Gastrocnemius medialis (tissue), 4 donors: ENCODE measurements around the gene CD27.

ENCODE experiments used
- POLR2A ChIP-seq, 2 donors: fragments of 450-650 bp; IDR thresholded peaks; one replicate each; pipeline ENCODE4 v1.6.1; 2017; ENCODE audit warnings: antibody characterized with exemption in 2 of 2, mild to moderate bottlenecking in 2 of 2, moderate library complexity in 2 of 2
- TF ChIP-seq, protein P1 (sequence below), 5 experiments: fragments of 450-650 bp in 3 of 5; fragments of 200-600 bp in 2 of 5; sonication (generic) in 2 of 5; IDR thresholded peaks in 4 of 5; conservative IDR thresholded peaks in 1 of 5; 1 replicate in 4 of 5; 2 replicates in 1 of 5; pipeline ENCODE4 v1.5.1; 2016 to 2019; ENCODE audit warnings: antibody characterized with exemption in 5 of 5, mild to moderate bottlenecking in 3 of 5, moderate library complexity in 3 of 5

DNA sequence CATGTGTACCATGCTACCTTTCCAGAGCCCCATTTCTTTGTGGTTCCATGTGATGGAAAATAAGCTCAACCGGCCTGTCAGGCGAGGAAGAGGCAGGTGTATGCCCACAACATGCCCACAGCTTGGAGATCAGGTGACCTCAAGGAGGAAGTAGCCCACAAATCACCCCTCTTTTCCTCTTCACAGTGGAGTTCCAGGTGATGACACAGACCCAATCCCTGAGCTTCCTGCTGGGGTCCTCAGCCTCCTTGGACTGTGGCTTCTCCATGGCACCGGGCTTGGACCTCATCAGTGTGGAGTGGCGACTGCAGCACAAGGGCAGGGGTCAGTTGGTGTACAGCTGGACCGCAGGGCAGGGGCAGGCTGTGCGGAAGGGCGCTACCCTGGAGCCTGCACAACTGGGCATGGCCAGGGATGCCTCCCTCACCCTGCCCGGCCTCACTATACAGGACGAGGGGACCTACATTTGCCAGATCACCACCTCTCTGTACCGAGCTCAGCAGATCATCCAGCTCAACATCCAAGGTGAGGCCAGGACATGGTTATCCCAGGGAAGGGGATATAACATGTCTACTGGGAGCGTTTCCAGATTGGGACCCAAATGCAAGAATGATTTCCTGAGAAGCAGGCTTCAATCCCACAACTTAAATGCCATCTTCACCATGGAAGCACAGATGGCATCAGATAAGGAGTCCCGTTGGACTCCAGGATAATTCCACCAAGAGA, 12.6 kb downstream of the CD27 start:
- TF ChIP-seq POLR2A (IDR thresholded peaks at IDR 0.05): no peak
- TF ChIP-seq, protein P1, sequence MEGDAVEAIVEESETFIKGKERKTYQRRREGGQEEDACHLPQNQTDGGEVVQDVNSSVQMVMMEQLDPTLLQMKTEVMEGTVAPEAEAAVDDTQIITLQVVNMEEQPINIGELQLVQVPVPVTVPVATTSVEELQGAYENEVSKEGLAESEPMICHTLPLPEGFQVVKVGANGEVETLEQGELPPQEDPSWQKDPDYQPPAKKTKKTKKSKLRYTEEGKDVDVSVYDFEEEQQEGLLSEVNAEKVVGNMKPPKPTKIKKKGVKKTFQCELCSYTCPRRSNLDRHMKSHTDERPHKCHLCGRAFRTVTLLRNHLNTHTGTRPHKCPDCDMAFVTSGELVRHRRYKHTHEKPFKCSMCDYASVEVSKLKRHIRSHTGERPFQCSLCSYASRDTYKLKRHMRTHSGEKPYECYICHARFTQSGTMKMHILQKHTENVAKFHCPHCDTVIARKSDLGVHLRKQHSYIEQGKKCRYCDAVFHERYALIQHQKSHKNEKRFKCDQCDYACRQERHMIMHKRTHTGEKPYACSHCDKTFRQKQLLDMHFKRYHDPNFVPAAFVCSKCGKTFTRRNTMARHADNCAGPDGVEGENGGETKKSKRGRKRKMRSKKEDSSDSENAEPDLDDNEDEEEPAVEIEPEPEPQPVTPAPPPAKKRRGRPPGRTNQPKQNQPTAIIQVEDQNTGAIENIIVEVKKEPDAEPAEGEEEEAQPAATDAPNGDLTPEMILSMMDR (IDR thresholded peaks at IDR 0.05 in 4 of 5, conservative IDR thresholded peaks at IDR 0.05 in 1 of 5): no peak
